Nucleus accumbens (tissue), 56 donors: ENCODE measurements around the gene GRM7.
"Not testable (repeated sequence)": the region's sequence is repeated elsewhere in the genome, so short reads cannot be mapped to it uniquely, and the experiment has no call there.

Source experiments
- DNase-seq, 56 donors: peaks; one replicate each; lab custom pipeline; 2025; lab: John Stamatoyannopoulos, UW

The GRM7 gene

DNA sequence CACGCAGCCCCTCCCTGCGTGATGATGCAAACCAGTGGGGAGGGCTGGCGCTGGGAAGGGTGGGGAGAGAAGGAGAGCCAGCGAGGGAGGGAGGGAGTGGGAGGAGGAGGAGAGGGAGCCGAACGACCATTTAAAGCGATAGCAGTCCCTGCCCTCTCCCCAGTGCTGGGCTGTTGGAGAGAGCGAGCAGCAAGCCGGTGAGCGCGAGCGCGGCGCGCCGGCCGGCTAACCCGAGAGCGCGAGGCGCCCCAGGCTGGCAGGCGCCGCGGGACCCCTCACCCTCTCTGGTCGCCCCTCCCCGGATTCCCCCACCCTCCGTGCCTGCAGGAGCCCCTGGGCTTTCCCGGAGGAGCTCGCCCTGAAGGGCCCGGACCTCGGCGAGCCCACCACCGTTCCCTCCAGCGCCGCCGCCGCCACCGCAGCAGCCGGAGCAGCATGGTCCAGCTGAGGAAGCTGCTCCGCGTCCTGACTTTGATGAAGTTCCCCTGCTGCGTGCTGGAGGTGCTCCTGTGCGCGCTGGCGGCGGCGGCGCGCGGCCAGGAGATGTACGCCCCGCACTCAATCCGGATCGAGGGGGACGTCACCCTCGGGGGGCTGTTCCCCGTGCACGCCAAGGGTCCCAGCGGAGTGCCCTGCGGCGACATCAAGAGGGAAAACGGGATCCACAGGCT is at the start of gene GRM7:
Gene GRM7 (plus strand): TSS at position 162 of the 671 bp plus-strand sequence.
- peak in 46 of 56 donors; percentile 9 to 90 (median 64) for DNase-seq

DNA sequence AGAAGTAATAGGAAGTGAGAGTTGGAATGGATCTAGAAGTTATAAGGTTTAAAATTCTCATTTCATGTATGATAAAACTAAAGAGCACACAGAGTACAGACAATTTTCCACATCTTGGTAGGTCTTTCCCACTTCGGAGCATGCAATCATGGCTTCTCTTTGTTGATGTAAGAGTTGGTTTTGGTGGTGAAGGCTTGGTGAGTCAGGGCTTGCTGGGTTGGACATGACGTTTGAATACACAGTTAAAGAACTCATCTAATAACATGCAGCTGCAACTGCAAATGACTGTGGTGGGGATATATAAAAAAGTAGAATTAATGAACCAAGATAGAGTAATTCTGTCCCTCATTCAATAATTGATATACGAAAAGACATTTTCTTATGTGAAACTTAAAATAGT is 39.5 kb upstream of the GRM7 start:
- no peak for DNase-seq

DNA sequence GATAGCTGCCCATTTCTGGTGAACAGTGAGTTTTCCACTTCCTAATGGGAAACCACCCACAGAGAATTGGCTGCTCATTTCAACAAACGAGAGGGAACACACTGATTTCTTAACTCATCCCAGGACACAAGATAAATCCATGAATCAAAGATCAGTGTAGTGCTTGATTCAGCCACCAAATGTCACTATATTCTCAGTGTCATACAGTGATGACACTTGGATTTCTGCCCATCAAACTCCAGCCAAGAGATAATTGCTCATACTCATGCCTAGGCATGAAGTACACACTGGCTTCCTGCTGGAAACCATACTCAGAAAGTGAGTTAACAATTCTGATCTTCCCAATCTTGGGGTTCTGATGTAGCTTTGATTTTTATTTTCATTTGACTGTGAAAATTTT is 35.4 kb upstream of the GRM7 start:
- no peak for DNase-seq

DNA sequence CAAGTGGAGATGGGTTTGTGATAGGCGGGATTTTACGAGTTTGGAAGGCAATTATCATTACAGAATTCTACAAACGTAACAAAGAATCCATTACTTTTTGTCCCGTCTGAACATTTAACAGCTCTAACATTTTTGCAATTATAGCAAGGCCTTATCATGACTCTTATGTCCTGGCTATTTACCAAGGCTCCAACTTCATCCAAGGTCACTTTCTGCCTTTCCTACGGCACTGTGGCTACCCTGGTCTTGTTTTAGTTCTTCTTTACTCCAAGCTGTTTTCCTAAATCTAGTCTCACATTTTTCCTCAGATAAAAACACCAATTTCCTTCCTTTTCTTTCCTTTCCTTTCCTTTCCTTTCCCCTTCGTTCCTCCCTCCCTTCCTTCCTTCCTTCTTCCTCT is 33.5 kb upstream of the GRM7 start:
- no peak for DNase-seq

DNA sequence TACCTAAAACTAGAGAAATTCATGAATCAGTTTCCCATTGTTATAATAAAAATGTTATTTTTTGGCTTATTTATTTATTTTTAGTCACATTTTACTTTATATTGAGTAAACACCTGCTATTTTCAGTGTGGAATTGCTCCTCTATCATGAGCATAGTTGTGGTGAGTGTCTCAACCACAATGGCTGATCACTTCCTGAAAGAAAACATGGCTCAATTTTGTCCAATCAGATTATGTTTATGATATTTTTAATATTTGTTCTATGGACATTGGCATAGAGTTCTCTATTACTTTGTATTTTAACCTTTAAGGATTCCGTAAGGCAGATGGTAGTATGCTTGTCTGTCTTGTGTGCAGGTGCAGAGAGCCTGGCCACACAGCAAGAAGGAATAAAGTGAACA is 16.2 kb upstream of the GRM7 start:
- DNase-seq, result no peak

DNA sequence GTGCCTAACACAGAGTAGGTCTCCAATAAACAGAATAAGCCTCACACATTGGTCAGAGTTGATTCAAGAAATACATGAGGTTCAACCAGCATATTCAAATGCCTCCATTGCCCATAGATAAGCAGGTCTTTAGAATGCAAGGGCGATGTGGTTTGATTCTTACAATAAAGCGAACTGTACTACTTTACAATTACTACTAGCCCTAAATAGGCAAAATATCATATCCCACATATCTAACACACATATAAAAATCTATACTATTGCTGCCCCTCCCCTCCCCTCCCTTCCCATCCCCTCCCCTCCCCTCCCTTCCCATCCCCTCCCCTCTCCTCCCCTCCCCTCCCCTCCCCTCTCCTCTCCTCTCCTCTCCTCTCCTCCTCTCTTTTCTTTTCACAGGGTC is 6.7 kb upstream of the GRM7 start:
- no peak for DNase-seq

DNA sequence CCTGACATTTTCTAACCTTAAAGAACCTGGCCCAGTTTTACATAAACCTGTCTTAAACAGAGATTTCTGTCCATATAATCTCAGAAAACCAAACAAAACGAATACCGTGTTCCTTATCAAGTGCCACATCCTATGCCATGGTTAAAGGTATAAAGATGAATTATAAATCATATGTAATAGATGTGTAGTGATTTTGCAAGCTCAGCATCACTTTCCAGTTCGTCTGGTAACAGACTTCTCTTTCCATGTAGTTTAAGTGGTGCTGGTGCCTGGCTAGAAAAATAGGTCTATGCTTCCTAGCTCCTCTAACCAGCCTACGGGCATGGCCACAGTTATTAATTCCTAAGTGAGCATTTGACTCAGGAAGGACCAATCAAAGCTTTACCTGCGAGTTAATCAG is 3.4 kb upstream of the GRM7 start:
- DNase-seq, result no peak

DNA sequence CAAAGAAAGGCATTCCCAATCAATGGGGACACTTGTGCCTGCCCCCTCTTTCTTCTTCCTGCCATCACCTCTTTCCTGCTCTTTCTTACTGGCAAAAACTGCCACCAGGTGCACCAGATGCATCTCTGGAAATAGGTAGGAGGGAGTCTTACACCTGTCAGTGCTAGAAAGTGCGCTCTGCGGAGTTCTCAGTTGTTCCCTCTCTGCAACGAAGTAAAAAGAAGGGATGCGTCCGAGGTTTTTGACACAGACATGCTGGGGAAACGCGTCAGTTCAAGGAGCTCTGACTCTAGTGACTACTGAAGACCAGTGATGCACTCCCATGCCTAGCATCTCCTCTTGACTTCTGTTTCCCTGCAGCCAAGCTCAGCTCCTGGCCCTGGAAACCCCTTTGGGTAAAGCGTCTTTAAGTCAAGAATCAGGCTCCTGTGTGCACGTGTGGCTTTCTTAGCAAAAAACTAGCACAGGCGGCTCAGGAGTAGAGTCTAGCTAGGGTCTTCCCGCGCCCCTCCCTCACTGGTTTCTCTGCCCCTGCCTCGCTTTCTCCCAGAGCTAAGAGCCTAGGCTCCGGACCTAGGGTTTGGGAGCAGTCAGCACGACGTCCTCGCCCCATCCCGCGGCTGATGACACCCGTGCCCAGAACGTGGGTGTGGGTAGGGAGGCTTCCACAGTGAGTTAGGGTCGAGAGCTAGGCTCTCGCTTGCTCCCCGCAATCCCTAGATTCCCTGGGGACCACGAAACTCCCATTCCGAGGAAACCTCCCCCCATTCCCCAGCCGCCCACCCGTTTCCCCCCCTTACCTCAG is 564 bp upstream of the GRM7 start:
- peak in 14 of 56 donors; percentile 11 to 80 (median 36) for DNase-seq

DNA sequence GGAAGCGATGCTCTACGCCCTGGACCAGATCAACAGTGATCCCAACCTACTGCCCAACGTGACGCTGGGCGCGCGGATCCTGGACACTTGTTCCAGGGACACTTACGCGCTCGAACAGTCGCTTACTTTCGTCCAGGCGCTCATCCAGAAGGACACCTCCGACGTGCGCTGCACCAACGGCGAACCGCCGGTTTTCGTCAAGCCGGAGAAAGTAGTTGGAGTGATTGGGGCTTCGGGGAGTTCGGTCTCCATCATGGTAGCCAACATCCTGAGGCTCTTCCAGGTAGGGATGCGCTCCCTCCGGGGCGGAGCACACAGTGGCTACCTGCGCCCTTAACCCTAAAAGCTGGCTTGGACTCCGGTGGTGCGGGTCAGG is 698 bp downstream of the GRM7 start:
- DNase-seq, result peak in 10 of 56 donors; percentile 4 to 58 (median 32)

DNA sequence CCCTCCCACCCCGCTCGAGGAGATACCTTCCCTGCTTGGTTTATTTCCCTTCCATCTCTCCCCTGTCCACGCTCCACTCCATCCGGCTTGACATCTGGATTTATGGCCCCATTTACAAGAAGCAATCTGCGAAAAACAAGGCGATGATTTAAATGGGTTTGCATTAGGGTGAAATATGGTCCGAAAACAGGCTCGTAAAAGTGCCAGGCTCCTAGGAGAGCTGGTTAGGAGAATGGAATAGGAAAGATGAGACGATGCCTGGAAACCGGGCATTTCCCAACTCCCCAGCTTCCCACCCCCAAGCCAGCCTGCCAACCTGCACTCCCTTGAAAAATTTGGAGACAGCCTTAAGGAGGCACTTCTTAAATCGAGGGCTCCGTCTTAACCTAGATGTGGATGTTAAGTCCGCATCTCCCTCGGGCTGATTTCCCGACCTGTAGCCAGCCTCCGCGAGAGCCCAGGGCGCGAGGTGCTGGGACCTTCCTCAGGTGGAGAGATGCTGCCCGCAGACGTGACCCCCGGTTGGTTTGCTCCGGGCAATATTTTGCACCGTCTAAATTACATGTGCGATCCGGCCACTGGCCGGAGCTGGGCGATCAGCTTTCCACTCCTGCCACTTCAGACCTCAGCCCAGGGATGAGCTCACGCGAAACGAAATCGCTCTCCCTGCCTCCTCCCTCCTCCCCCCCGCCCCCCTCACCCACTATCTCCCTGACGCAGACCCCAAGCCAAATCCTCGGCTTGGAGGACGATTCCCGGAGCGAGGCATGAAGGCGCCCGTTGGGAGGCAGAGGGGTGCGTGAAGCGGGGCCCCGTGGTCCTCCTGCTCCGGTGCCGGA is 1.3 kb downstream of the GRM7 start:
- peak in 16 of 56 donors; percentile 15 to 54 (median 32) for DNase-seq

DNA sequence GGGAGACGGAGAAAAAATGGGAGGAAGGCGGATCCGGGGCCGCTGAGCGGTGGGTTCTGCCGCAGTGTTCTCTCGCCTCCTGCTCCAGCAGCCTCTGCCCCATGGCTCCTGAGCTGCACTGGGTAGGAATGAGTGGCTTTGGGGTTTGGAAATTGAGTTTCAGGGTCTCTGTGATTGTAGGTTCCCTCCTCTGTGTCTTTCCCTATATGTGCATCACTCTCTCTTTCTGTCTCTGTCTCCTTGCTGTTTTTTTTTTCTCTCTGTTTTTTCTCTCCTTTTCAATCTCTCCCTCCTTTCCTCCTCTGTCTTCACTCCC is 1.9 kb downstream of the GRM7 start:
- no peak for DNase-seq

DNA sequence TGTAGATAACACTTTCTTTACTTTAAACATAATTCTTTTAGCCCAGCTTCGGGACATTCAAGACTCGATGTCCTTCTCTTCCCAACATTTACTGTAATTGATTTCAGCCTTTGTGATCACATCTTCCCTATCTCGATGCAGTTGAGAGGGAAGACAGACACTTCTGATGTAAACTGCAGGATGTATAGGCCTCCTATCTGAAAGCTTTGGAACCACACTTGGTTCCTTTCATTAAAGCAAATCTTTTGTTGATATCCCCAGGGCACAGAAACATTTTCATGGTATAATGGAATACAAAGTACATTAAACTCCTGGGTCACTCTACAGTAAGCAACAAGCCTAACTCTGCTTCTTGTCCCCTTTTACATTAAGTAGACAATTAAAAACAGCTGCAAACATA is 6.4 kb downstream of the GRM7 start:
- no peak for DNase-seq

DNA sequence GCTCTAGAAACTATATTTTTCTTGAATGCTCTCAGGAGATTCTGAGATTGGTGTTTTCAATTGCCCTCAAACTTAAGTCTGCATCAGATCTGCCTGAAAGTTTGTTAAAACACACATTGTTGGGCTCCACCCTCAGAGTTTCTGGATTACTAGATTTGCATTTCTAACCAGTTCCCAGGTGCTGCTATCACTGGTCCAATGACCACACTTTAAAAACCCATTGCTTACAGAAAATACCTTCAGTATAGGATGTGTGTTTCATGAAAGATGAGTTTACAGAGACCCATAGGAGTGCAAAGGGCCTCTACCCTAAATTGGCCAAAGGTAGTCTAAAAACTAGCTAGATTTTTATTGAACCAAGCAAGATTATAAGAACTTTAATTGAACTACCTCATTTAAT is 17.8 kb downstream of the GRM7 start:
- no peak for DNase-seq

DNA sequence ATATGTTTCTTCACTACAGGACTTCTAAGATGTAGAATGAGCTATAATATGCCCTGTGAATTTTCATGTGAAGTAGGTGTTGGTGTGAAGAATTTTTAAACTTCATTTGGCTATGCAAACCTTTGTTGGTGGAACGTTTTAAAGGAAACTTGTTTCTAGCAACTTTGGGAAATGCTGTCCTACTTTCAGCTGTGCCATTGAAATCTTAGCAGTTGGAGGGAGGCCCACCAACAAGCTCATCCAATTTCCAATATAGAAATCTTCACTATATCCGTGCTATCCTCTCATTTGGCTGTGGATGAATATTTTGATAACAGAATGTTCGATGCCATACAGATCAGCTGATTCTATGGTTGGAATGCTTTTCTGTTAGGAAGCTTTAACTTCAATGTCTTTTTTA is 51.3 kb downstream of the GRM7 start:
- DNase-seq, result no peak

DNA sequence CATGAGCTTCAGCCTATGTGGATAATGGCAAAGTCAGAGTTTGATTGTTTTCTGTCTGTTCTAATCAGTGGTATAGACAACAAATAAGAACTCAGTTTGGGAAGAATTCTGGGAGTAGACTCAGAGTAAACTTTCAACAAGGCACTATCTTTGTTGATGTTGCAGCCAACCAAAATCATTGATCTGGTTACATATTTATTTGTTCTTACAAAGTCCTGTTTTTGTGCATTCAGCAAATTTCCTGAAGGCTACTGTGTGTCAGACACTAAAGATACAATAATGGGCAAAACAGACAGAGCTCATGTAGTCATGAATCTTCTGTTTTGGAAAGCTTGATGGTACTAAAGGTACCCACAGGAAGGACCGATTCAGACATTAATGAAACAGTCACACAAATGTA is 55.0 kb downstream of the GRM7 start:
- no peak for DNase-seq

DNA sequence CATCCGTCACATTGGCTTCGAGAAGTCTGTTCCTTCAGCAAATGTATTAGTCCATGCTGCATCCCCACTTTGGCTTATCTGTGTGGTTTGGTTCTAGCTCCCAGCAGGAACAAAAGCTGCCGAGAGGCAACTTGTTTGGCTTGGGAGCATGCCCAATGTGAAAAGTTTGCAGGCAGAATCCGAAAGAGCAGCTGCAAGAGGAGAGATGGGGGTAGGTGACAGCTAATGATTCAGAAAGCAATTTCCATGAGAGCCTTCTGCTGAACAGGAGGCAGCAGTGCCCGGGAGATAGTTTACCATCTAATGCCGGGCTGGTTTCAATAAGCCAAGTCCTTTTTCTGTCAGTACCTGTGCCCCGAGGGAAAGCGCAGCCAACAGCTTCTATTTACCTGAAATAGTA is 60.2 kb downstream of the GRM7 start:
- peak in 1 of 56 donors; percentile 13 for DNase-seq

DNA sequence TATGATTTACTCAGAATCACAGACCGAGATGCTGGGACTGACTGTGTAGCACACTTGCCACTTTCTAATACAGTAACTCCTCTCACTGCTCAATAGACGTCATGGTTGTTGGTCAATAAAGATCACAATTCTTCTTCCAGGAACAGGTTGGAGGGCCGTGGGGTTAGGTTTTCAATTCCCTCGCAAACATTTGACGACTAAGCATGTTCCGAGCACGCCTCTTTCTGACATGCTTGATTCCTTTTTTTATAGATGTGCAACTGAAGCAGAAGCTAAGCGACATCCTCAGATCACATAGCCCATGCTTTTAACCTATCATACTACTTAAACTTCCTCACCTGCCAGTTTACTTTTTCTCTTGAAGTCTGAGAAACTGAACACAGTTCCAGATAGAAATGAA is 61.0 kb downstream of the GRM7 start:
- DNase-seq, result no peak

DNA sequence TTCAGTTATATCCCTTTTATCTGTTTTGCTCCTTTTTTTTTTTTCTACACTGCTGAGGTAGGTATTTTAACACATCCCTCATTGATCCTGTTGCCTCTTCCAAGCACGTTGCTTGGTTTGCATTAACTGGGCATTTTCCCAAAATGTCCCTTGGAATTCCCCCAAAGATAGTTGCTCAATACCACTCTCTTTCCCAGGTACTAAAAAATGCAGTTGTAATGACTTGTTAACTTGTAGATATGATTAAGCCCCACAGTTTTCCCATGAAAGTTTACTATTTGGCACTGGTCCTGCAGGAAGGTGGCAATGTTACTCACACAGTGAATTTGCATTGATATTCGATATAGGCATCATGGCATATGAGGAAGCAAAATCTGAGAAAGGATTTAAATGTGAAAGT is 67.1 kb downstream of the GRM7 start:
- no peak for DNase-seq

DNA sequence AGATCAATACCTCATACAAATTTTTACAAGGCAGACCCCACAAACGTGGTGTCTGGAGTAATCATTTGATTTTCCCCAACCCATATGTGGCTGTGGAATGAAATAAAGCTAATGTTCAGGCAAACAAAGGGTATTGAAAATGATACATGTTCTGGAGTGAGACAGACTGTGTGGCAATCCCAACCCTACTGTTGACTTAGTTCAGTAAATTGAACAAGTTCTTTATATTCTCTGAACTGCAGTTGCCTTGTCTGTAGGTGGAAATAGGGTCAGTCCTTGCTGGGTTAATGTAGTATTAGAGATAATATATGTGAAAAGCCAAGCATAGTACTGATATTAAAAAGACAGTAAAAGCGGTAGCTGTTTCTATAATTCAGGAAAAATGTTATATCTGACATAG is 69.0 kb downstream of the GRM7 start:
- no peak for DNase-seq

DNA sequence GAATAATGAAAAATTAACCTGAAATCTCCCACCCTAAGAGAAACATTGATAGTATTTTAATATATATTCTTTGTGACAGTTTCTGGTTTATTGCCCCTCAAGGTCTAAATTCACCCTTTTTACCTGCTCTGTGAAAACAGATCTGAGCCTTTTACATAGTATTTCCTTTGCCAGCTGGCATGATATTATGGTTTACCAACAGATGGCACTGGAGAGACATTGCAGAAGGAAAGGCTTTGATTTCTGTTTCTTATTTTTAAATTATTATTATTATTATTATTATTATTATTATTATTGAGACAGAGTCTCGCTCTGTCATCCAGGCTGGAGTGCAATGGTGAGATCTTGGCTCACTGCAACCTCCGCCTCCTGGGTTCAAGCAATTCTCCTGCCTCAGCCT is 74.5 kb downstream of the GRM7 start:
- not testable (repeated sequence) for DNase-seq

DNA sequence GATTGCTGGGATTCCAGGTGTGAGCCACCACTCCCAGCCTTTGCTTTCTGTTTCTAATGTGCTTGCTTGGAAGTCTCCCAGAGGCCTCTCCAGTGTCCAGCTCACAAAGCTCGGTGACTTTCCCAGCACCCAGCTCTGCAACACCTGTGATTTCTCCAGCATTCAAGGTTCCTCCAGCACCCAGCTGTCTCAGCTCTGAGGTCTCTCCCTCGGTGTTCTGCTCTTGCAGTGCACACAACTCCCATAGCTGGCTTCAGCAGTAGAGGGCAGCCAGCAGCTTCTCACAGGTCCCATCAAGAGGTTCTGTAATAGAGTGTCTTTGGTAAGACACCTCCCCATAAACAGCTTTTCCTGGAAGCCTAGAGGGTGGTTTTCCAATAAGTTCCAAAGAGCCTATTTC is 75.1 kb downstream of the GRM7 start:
- no peak for DNase-seq

DNA sequence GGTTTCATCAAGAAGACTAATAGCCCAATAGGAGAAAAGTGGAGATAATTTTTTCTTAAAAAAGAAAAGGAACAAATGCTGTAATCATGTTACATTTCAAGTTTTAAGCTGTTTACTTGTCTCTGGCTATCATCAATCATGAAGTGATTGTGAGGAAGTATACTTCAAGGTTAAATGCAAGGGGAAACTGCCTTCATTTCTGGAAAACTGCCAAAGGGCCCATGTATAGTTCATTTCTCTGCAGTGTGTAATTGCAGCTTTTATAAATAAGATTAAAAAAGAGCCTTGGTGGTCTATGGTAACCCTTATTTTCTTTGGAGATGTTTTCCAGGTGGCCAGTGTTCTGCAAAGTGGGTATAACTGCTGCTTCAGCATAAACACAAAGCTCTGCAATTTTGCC is 101.9 kb downstream of the GRM7 start:
- DNase-seq, result no peak
